GM19467 (cell line): ENCODE measurements around the gene DTNA.
"Not testable (repeated sequence)": the region's sequence is repeated elsewhere in the genome, so short reads cannot be mapped to it uniquely, and the experiment has no call there.

Experiments
- ATAC-seq: cut with Tn5 transposase; IDR thresholded peaks from one replicate; pipeline ENCODE4 v1.9.1; 2021; ENCODE audit warnings: mild to moderate bottlenecking, moderate library complexity; ENCODE audit not compliant: unreplicated experiment

DTNA gene

DNA sequence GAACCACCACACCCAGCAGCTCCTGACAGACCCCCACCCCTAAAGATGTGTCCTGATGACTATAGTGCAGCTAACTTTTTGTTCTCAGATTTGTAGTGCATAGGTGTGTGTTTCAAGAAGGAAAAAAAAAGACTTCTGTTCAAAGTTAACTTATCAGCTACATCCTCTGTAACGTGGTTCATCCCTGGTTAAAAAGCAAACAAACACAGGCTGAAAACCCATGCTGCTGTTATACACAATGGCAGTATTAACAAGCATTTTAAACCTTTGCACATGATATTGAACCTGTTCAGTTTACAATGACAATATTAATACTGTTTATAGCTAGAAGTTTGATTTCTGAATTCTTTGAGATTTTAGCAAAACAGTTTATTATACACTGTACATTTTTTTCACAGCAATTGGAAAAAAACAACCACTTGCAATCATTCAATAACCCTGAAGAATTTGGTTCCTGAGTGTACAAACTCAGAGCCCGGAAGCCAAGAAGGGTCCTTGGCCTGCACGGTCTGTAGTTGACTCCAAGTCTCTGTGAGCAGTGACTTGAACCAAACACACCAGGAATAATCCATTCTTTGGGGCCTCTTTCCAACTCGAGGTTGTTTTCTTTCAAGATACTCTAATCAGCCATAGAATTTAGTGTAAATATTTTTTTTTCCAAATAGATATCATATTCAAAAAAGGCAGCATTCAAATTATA, 177.9 kb downstream of the DTNA start:
- ATAC-seq: no peak

GRCh38 chr18:34890486-34891085, 180.5 kb downstream of the DTNA start:
- ATAC-seq: no peak

DNA sequence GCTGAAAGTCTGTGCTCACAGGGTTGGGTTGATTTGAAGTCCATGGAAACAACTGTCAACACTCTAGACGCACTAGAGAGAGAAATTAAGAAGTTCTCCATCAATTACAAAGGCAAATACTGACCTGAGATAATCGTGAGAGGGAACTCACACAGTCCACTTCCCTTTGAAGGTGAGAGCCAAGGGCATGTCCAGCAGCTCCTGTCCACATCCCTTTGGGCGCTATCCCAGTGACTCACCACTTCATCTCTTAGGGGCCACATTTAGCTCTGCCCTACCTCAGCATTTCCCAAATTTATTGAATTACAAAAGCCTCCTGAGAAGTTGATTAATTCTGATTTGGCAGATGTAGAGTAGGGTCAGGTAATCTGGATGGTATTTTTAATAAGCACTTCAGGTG, 182.3 kb downstream of the DTNA start:
- ATAC-seq: no peak

DNA sequence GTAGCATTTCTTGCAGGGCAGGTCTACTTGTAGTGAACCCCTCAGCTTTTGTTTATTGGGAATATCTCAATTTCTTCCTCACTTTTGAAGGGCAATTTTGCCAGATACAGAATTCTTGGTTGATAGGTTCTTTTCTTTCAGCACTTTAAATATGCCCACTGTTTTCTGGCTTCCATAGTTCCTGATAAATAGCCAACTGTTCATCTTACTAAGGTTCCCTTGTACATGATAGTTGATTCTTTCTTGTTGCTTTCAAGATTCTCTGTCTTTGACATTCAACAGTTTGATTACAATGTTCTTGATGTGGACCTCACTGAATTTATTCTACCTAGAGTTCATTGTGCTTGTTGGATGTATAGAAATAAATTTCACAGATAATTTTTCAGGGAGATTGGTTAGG, 183.1 kb downstream of the DTNA start:
- ATAC-seq: no peak

DNA sequence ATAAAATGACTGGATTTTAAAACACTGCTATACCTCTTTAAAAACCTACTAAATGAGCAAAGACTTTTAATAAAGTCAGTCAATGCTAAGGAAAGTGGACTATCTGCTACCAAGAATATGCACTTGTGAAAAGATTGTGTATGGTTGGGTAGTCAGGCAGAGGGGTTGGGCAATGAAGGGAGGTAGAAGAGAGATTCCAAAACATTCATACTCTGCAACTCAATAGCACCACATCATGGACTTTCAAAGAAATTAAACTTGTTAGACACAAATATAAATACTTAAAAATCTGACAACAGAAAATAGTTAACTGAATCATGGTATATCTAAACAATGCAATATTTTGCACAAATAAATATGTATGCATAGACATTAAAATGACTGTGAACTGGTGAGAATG, 191.2 kb downstream of the DTNA start:
- ATAC-seq: no peak

DNA sequence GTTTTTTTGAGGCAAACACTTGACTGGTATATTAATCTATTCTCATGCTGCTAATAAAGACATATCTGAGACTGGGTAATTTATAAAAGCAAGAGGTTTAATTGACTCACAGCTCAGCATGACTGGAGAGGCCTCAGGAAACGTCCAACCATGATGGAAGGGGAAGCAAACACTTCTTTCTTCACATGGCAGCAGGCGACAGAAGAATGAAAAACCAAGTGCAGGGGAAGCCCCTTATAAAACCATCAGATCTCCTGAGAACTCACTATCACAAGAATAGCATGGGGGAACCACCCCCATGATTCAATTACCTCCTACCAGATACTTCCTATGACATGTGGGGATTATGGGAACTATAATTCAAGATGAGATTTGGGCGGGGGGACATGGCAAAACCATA, 194.9 kb downstream of the DTNA start:
- no peak for ATAC-seq

DNA sequence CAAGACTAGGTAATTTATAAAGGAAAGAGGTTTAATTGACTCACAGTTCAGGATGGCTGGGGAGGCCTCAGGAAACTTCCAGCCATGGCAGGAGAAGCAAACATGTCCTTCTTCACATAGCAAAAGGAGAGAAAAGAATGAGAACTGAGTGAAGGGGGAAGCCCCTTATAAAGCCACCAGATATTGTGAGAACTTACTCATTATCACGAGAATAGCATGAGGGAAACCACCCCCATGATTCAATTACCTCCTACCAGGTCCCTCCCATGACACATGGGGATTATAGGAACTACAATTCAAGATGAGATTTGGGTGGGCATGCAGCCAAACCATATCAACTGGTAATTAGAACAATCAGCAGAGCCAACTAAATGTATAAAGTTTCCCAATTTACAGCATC, 196.9 kb downstream of the DTNA start:
- ATAC-seq: not testable (repeated sequence)

- no peak for ATAC-seq
These were observed 199.7 kb downstream of the DTNA start for GRCh38 chr18:34909637-34910364.

GRCh38 chr18:34911081-34911480, 201.0 kb downstream of the DTNA start:
- ATAC-seq: no peak

- no peak for ATAC-seq
These were observed 201.7 kb downstream of the DTNA start for GRCh38 chr18:34911661-34912384.

DNA sequence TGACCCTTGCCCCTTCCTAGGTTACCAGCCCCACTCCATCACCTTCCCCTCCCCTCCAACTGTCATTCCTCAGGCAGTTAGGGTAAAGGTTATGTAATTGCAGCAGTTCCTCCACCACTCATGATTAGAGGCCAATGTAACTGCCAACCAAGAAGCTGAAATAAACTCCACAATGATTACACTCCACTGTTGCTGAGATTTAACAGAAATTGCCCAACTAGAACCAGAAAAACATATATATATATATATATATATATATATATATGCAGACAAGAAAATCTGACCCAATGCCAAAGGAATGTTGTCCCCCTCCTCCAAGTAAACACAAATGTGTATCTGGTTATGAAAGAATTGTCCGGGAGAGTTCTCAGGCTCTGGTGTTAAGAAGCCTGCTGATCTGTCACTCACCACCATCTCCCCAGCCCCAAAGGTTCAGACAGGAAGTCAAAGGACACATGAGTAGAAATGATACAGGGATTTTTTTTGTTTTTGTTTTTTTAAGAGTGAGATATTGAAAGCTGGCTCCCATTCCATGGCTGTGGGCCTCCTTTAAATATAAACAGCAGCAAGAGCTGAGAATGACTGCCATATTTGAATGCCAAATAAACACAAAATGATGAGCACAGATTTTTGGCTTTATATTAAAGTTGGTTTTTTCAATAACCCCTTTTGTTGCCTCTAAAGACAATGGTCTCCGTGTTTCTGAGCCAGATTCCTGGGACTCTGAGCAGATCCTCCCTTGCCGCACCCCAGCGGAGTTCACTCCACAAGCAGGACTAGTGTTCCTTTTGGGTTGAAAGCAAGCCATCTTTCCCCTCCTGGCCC, 204.0 kb downstream of the DTNA start:
- ATAC-seq: no peak

DNA sequence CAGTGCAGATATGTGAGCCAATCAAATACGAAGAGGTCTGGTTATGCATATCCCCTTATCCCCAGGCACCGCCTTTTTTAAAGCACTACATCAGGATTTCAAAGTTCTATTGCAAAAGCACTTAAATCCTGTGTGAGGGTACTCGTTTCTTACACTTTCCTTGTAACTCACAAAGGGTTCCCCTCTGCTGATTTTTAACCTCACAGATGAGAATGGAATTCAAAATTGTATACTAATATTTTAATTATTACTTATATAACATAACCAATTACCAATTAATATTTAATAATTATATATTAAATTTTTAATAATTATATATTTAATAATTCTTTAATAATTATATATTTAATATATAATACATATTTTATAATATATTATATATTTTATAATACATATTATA, 204.9 kb downstream of the DTNA start:
- ATAC-seq: no peak

- ATAC-seq: not testable (repeated sequence)
These were observed 206.4 kb downstream of the DTNA start for GRCh38 chr18:34916539-34916938.

- no peak for ATAC-seq
These were observed 208.8 kb downstream of the DTNA start for GRCh38 chr18:34918856-34919255.

DNA sequence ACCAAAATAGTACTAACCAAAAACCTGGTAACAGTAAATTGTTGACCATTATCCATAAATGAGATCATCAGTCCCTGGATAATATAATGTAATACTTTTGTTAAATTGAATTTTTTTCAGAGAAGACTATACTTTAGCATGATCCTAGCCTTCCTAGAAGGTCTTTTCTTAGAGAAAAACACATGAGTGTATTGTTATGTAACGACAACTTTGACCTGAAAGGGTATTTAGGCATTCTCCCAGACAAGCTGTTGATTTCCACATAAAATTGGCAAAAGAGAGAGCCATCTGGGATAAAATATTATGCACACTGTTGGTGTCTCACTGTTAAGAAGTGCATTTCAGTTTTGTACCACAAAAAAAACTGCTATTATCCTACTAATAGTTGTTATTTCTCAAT, 211.1 kb downstream of the DTNA start:
- no peak for ATAC-seq

GRCh38 chr18:34921811-34922385, 211.8 kb downstream of the DTNA start:
- ATAC-seq: no peak

- not testable (repeated sequence) for ATAC-seq
These were observed 212.5 kb downstream of the DTNA start for GRCh38 chr18:34922594-34922993.

DNA sequence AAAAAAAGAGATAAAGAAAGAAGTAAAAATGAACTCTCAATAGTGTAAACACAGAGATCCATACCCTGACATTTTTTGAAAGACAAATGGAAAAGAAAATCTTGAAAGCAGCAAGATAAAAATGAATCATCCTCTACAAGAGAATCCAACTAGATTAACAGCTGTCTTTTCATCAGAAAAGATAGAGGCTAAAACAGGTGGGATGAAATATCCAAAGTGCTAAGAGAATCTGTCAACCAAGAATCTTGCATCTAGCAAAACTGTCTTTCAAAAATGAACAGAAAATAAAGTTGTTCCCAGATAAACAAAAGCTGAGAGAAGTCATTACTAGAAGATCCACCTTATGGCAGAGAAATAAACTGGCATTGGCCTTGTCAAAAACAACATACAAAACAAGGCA, 213.8 kb downstream of the DTNA start:
- no peak for ATAC-seq

DNA sequence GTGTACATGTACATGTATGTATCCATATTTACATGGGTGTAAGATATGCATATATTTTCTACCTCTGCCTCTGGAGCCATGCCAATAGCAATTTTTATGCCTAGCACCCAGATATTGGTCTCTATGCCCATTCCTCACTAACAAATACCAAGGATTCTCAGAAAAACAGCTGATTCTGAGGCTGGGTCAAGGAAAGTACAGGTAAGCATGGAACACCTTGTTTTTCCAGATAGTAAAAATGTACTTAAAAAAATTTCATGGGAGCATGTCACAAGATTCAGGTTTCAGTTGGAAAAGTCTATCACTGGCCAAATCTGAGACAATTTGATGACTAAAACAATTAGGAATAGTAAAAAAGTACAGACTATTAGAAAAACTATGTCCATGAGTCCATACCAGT, 216.6 kb downstream of the DTNA start:
- no peak for ATAC-seq

DNA sequence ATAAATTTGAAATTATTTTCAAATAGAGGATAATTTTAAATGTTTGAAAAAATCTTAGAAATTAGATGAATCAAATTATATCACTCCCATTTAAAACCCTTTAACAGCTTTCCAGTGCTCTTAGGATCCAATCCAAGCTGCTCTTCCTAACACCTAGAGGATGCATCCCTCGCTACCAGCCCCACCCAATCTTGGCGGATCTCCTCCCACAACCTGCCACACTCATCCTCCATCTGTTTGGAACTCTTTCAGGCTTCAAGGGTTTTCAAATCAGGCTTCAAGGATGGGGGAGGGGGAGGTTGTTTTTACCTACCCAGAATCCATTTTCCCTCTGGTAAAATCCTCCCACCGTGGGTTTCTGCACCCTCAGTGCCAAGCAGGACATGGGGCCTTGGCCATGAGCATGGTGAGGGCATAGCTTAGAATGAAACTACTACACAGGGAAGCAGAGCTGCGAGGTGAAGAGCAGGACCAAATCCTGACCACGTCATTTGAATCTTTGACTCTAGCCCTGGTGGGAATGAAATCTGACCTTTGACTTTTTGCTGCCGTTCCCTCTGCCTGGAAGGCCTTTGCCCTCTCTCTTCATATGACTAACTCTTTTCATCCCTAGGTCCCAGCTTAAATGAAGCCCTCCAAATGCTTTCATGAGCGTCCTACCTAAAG, 218.1 kb downstream of the DTNA start:
- ATAC-seq: no peak
